Right atrium auricular region (tissue), 2 donors: ENCODE results near the gene EFCAB6. TPM values are rescaled to one million over a fixed set of nuclear protein-coding genes. Genes with fewer than 3 reads are reported as not detected.

Experiments used
- DNase-seq: peaks from one replicate; pipeline ENCODE4 v3.0.0-alpha.2; 2019; ENCODE audit warnings: low spot score
- H3K27ac ChIP-seq, 2 donors: fragments of 200-600 bp; sonication (generic); 1 replicate in 1 of 2; 2 replicates in 1 of 2; pipeline ENCODE4 v1.5.1; 2016 to 2019
- H3K27me3 ChIP-seq, 2 donors: fragments of 200-600 bp; sonication (generic); one replicate each; pipeline versions ENCODE4 v1.5.1 to v1.6.0; 2017 to 2019
- H3K36me3 ChIP-seq: fragments of 200-600 bp; sonication (generic); one replicate; pipeline ENCODE4 v1.5.1; 2016
- H3K4me1 ChIP-seq, 2 donors: fragments of 200-600 bp; sonication (generic); one replicate each; pipeline versions ENCODE4 v1.5.1 to v1.6.0; 2017 to 2019
- H3K4me3 ChIP-seq, 2 donors: fragments of 200-600 bp; sonication (generic); 1 replicate in 1 of 2; 2 replicates in 1 of 2; pipeline ENCODE4 v1.5.1; 2017 to 2019; ENCODE audit warnings: mild to moderate bottlenecking in 1 of 2, moderate library complexity in 1 of 2
- H3K9me3 ChIP-seq, 2 donors: fragments of 200-600 bp; sonication (generic); one replicate each; pipeline ENCODE4 v1.5.1; 2019
- total RNA-seq, 2 donors: library from RNA; depleted of rRNA; stranded (reverse); fragments of >200 nt; gene quantifications; one replicate each; pipeline ENCODE4 v1.1.0, GENCODE V29; 2016
- TF ChIP-seq, protein P1 (sequence below), 2 donors: fragments of 200-600 bp; sonication (generic); IDR thresholded peaks; one replicate each; pipeline ENCODE4 v1.5.1; 2019; ENCODE audit warnings: antibody characterized with exemption in 2 of 2

The EFCAB6 gene
- total RNA-seq, 2 donors from 2014 or later = 1.5 TPM

GRCh38 chr22:43823353-43823908 is 11.3 kb upstream of the EFCAB6 start:
- no peaks in the 10 kb centered on the region for H3K4me1 ChIP-seq
- H3K4me3 ChIP-seq = no peak overlapping the region
- H3K27ac ChIP-seq = no peak overlapping the region
- H3K27me3 ChIP-seq = no peaks in the 10 kb centered on the region
- no peak for DNase-seq
- TF ChIP-seq, protein P1, sequence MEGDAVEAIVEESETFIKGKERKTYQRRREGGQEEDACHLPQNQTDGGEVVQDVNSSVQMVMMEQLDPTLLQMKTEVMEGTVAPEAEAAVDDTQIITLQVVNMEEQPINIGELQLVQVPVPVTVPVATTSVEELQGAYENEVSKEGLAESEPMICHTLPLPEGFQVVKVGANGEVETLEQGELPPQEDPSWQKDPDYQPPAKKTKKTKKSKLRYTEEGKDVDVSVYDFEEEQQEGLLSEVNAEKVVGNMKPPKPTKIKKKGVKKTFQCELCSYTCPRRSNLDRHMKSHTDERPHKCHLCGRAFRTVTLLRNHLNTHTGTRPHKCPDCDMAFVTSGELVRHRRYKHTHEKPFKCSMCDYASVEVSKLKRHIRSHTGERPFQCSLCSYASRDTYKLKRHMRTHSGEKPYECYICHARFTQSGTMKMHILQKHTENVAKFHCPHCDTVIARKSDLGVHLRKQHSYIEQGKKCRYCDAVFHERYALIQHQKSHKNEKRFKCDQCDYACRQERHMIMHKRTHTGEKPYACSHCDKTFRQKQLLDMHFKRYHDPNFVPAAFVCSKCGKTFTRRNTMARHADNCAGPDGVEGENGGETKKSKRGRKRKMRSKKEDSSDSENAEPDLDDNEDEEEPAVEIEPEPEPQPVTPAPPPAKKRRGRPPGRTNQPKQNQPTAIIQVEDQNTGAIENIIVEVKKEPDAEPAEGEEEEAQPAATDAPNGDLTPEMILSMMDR (IDR thresholded peaks at IDR 0.05) = no peak
- H3K9me3 ChIP-seq = no peaks in the 10 kb centered on the region
- H3K36me3 ChIP-seq = no peaks in the 10 kb centered on the region

GRCh38 chr22:43821606-43822425 is 9.7 kb upstream of the EFCAB6 start:
- TF ChIP-seq, protein P1 (IDR thresholded peaks at IDR 0.05) = no peak
- peak; percentile 43 for DNase-seq

GRCh38 chr22:43820651-43821305 is 8.7 kb upstream of the EFCAB6 start:
- Histone ChIP-seq H3K4me1 (no peaks in the 10 kb centered on the region), H3K27me3 (no peaks in the 10 kb centered on the region), H3K36me3 (no peaks in the 10 kb centered on the region), H3K4me3 (no peak overlapping the region), H3K27ac (no peak overlapping the region), H3K9me3 (no peaks in the 10 kb centered on the region)
- DNase-seq = no peak
- TF ChIP-seq, protein P1 (IDR thresholded peaks at IDR 0.05) = no peak

More at GRCh38 chr22:43821606-43822425, 9.7 kb upstream of the EFCAB6 start:
- H3K9me3 ChIP-seq = no peaks in the 10 kb centered on the region
- no peaks in the 10 kb centered on the region for H3K36me3 ChIP-seq
- no peak overlapping the region for H3K4me3 ChIP-seq
- no peak overlapping the region for H3K27ac ChIP-seq
- H3K4me1 ChIP-seq = no peaks in the 10 kb centered on the region
- H3K27me3 ChIP-seq = no peaks in the 10 kb centered on the region

GRCh38 chr22:43819931-43820640 is 8.0 kb upstream of the EFCAB6 start:
- H3K27me3 ChIP-seq = no peaks in the 10 kb centered on the region
- no peak for DNase-seq

DNA sequence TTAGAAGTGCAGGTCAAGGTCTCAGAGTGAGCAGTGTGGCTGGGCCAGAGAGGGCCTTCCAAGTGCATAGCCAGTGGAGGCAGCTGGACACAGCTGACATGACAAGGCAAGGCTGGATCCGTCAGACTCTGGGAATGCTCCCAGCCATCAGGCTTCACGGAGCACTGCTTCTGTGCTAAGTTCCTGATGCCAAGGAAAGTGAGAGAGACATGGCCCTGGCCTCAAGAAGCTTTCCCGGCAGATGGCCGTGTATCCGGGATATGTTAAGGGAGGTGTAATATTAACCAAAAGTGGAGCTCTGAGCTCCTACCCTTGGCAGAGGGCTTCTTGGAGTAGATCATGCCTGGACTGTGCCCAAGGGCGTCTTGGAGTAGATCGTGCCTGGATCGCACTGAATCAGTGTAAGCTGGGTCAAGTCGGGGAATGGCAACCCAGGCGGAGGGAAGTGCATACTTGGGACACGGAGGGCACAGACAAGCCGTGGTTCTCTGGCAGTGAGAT is 7.4 kb upstream of the EFCAB6 start:
- Histone ChIP-seq H3K4me3 (no peak overlapping the region), H3K36me3 (no peaks in the 10 kb centered on the region), H3K4me1 (no peaks in the 10 kb centered on the region), H3K9me3 (no peaks in the 10 kb centered on the region), H3K27me3 (no peaks in the 10 kb centered on the region), H3K27ac (no peak overlapping the region)
- DNase-seq = no peak
- TF ChIP-seq, protein P1 (IDR thresholded peaks at IDR 0.05) = no peak

More at GRCh38 chr22:43819931-43820640, 8.0 kb upstream of the EFCAB6 start:
- H3K4me1 ChIP-seq = no peaks in the 10 kb centered on the region
- no peak overlapping the region for H3K27ac ChIP-seq
- H3K36me3 ChIP-seq = no peaks in the 10 kb centered on the region
- TF ChIP-seq, protein P1 (IDR thresholded peaks at IDR 0.05) = no peak
- H3K9me3 ChIP-seq = no peaks in the 10 kb centered on the region
- no peak overlapping the region for H3K4me3 ChIP-seq
